Bronchial epithelial cell (primary cell): Measurements from ENCODE around the gene SPAAR. TPM values are rescaled to one million over a fixed set of nuclear protein-coding genes. Genes with fewer than 3 reads are reported as not detected.
A peak's percentile ranks its signal among the peaks of the same experiment; 100 is the strongest.
"Not testable (repeated sequence)": the region's sequence is repeated elsewhere in the genome, so short reads cannot be mapped to it uniquely, and the experiment has no call there.

Experiments used
- DNase-seq: peaks from one replicate; pipeline ENCODE4 v3.0.0-alpha.2; 2010; ENCODE audit warnings: low read depth
- FAIRE-seq: peaks from 2 replicates; lab custom pipeline; 2011; peaks lifted over from hg19 to GRCh38; lab: Jason Lieb, UNC
- H3K27me3 ChIP-seq: 2 replicates; pipeline ENCODE4 v1.5.1; 2011; ENCODE audit warnings: low read length; ENCODE audit not compliant: control insufficient read depth, insufficient read depth
- H3K36me3 ChIP-seq: 2 replicates; pipeline ENCODE4 v1.5.1; 2011; ENCODE audit warnings: low read length; ENCODE audit not compliant: control insufficient read depth, insufficient read depth
- H3K4me3 ChIP-seq: 2 replicates; pipeline ENCODE4 v1.5.1; 2011; ENCODE audit warnings: mild to moderate bottlenecking, low read depth, low read length, control low read depth
- total RNA-seq: library from RNA; depleted of rRNA; stranded (reverse); fragments of >200 nt; gene quantifications from 2 replicates; pipeline ENCODE4 v1.2.1, GENCODE V29; 2014
- TF ChIP-seq, protein P1 (sequence below): IDR thresholded peaks from 2 replicates; pipeline ENCODE4 v1.5.1; 2011; ENCODE audit warnings: mild to moderate bottlenecking, moderate library complexity, low read length, control low read depth, inconsistent platforms; ENCODE audit not compliant: insufficient read depth, severe bottlenecking

SPAAR gene
- total RNA-seq, 1 donor from 2014 or later: not detected

DNA sequence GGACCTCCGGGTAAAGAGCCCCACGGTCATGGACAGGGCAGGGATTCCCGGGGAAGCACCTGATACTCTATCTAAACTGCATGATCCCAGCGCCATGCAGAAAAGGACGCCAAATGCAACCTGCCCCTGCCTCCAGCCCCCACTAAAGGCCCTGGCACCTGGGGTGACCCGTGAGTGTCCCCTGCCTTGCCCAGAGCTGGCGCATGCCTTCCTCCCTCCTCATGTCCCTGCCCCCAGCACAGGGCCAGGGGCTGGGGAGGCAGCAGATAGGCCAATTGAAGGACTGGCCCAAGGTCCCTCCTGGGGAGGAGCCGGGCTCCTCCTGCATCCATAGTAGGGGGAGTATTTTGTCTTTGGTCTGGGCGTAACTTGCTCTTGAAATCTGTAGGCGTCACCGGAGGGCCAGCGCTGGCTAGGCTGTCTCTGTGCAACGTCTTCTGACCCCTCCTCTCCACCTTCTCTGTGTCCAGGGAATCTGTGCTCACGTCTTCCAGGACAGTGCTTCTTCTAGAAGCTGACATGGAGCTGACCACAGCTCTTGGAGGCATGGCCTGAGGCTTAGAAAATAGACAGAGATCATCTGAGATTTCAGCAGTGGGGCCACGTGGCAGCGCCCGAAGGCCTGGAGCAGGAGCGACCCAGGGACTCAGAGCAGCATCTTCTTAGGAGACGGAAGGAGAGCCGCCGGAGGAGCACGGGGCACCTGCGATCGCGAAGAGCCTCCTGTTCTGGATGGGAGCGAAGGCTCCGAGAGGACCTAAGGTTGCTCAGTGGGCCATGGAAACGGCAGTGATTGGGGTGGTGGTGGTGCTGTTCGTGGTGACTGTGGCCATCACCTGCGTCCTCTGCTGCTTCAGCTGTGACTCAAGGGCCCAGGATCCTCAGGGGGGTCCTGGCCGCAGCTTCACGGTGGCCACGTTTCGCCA lies 660 bp downstream of the SPAAR start:
- H3K36me3 ChIP-seq: no peaks in the 10 kb centered on the region
- no peak for FAIRE-seq
- TF ChIP-seq, protein P1, sequence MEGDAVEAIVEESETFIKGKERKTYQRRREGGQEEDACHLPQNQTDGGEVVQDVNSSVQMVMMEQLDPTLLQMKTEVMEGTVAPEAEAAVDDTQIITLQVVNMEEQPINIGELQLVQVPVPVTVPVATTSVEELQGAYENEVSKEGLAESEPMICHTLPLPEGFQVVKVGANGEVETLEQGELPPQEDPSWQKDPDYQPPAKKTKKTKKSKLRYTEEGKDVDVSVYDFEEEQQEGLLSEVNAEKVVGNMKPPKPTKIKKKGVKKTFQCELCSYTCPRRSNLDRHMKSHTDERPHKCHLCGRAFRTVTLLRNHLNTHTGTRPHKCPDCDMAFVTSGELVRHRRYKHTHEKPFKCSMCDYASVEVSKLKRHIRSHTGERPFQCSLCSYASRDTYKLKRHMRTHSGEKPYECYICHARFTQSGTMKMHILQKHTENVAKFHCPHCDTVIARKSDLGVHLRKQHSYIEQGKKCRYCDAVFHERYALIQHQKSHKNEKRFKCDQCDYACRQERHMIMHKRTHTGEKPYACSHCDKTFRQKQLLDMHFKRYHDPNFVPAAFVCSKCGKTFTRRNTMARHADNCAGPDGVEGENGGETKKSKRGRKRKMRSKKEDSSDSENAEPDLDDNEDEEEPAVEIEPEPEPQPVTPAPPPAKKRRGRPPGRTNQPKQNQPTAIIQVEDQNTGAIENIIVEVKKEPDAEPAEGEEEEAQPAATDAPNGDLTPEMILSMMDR: no peak
- no peak overlapping the region for H3K4me3 ChIP-seq
- no peak for DNase-seq
- no peaks in the 10 kb centered on the region for H3K27me3 ChIP-seq

DNA sequence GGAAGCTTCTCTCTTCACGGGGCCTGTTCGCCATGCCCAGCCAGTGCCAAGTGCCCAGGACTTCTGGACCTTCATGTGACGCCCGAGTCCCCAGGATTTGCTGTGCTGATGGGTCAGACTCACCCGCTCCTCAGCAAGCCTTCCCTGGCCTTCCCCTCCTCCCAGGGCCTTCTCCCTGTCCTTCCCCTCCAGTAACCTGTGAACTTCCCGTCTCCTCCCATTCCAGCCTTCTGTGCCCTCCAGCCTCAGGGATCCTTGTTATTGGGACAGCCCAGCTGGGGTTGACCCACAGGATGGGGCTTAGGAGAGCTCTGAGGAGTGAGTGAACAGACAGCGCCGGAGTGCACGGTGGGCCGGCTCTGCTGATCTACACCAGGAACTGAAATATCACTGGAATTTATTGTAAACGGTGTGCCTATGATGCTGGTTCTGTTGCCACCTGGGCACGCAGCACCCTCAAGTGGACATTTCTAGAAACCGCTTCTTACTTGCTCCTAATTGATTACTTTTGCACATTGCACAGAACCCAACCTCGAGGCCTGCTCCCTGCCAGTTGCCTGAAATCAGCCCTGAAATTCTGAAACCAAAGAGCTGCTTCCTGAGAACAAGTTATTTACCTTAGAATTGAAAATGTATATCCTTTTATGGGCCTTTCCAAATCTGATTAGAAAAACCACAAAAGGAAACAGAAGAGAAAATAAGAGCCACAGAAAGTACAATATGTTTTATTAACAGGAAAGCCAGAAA lies 1.5 kb downstream of the SPAAR start:
- Histone ChIP-seq H3K27me3 (no peaks in the 10 kb centered on the region), H3K4me3 (no peak overlapping the region), H3K36me3 (no peaks in the 10 kb centered on the region)
- FAIRE-seq (no peak), DNase-seq (peak; percentile 65)
- TF ChIP-seq, protein P1: peak; percentile 80

DNA sequence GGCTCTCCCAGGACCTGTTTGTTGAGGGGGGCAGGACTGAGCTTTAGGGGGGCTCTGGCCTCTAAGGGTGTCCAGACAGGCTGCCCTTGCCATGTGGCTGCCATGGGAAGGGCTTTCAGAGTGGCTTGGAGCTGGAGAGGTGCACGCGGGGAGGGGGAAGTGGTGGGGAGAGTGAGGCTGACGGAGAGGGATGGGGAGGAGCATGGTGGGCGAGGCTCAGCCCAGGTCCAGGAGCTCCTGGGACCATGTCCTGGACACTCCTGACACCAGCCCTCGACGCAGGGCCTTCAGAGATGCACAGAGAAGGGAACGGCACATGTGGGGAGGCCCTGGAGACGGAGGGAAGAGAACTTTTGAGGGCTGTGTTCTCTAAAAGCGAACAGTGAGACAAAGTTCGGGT lies 2.4 kb downstream of the SPAAR start:
- Histone ChIP-seq H3K4me3 (no peak overlapping the region), H3K27me3 (no peaks in the 10 kb centered on the region), H3K36me3 (no peaks in the 10 kb centered on the region)
- no peak for DNase-seq
- TF ChIP-seq, protein P1: no peak
- no peak for FAIRE-seq

DNA sequence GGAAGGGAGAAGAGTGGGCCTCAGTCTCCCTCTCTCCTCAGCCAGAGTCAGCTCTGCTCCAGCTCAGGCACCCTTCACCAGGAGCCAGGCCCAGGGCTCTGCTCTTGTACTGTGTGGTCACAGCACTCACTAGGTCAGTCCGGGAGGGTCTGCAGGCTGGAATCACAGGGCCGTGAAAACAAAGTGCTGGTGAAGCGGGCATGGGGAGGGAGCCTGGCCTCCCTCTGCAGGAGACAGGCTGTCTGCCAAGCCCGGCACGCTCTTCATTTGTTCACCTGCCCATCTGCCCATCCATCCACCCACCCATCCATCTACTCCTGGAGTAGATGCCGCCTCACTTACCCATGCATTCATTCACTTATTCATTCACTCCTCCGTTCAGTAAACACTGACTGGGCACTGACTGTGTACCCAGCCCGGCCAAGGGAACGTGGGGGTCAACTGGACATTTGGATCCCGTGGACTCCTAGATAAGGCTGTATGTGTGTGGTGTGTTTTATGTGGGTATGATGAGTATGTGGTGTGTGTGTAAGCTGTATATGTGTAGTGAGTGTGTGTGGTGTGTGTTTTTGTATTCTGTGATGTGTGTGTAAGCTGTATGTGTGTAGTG lies 3.6 kb downstream of the SPAAR start:
- H3K4me3 ChIP-seq: no peak overlapping the region
- TF ChIP-seq, protein P1: no peak
- no peak for DNase-seq
- no peak for FAIRE-seq
- H3K27me3 ChIP-seq: no peaks in the 10 kb centered on the region
- no peaks in the 10 kb centered on the region for H3K36me3 ChIP-seq

DNA sequence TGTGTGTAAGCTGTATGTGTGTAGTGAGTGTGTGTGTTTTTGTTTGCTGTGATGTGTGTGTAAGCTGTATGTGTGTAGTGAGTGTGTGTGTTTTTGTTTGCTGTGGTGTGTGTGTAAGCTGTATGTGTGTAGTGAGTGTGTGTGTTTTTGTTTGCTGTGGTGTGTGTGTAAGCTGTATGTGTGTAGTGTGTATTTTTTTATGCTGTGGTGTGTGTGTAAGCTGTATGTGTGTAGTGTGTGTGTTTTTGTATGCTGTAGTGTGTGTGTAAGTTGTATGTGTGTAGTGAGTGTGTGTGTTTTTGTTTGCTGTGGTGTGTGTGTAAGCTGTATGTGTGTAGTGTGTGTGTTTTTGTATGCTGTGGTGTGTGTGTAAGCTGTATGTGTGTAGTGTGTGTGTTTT lies 4.1 kb downstream of the SPAAR start:
- H3K36me3 ChIP-seq, FAIRE-seq, DNase-seq, H3K27me3 ChIP-seq, H3K4me3 ChIP-seq: not testable (repeated sequence)

DNA sequence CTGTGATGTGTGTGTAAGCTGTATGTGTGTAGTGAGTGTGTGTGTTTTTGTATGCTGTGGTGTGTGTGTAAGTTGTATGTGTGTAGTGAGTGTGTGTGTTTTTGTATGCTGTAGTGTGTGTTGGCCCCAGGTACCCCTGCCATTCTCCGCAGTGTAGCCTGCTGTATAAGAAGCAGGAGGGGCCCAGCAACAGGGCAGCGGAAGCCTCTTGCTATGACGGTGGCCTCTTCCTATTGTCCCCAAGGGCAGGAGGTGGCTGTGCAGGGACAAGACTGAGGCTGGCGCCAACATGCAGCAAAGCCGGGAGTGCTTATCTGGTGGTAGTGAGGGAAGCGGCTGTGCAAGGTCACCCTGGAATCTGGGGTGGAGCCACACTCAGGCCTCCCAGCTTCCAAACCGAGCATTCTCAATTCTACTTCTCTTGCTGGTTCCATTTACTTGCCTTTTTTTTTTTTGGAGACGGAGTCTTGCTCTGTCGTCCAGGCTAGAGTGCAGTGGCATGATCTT lies 5.1 kb downstream of the SPAAR start:
- DNase-seq: no peak
- Histone ChIP-seq H3K27me3 (no peaks in the 10 kb centered on the region), H3K36me3 (no peaks in the 10 kb centered on the region), H3K4me3 (no peak overlapping the region)
- TF ChIP-seq, protein P1: no peak
- FAIRE-seq: peak; percentile 100
